GM18508 (cell line): Measurements from ENCODE around the gene MYL7.

ENCODE experiments used
- ATAC-seq: cut with Tn5 transposase; IDR thresholded peaks from one replicate; pipeline ENCODE4 v1.9.1; 2021; ENCODE audit warnings: moderate number of reproducible peaks; ENCODE audit not compliant: insufficient read depth, unreplicated experiment

Gene MYL7

DNA sequence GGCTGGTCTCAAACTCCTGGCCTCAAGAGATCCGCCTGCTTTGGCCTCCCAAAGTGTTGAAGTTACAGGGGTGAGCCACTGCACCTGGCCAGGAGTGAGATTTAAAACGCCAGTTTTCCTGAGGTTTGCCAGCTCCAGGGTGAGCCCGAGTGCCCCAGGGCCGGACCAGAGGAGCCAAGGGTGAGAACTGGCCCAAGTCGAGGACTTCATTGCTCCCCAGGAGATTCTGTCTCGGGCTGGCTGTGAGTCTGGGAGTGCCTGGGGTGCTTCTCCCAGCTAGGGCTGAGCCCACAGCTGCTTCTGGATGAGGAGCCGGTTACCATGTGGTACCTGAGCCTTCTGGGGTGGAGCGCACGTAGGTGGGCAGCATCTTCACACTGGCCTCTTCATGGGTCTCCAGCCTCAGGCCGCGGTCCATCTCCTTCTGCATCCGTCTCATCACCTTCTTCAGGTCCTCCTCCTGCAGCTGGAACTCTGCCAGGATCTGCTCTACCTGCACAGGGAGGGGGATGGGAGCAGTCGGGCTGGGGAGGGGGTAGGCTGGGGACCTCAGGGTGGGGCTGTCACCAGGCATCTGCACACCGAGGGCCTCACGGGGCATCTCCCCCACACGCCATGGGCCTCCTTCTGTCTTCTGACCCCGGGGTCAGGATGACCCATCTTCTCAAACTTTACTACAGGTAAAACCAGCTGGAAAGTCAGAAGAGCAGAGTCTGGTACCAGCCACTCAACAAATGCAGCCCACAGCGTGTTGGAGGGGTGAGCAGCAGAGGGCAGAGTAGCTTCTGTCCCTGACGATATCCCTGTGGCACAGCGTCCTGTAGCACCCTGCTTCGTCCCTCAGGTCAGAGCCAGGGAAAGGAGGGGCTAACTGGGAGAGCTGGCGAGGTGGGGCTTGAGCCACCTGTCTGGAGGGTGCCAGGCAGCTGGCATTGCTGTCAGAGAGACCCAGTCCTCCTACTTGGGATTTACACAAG, 12.1 kb upstream of the MYL7 start:
- no peak for ATAC-seq

GRCh38 chr7:44151956-44152355, 10.8 kb upstream of the MYL7 start:
- no peak for ATAC-seq

DNA sequence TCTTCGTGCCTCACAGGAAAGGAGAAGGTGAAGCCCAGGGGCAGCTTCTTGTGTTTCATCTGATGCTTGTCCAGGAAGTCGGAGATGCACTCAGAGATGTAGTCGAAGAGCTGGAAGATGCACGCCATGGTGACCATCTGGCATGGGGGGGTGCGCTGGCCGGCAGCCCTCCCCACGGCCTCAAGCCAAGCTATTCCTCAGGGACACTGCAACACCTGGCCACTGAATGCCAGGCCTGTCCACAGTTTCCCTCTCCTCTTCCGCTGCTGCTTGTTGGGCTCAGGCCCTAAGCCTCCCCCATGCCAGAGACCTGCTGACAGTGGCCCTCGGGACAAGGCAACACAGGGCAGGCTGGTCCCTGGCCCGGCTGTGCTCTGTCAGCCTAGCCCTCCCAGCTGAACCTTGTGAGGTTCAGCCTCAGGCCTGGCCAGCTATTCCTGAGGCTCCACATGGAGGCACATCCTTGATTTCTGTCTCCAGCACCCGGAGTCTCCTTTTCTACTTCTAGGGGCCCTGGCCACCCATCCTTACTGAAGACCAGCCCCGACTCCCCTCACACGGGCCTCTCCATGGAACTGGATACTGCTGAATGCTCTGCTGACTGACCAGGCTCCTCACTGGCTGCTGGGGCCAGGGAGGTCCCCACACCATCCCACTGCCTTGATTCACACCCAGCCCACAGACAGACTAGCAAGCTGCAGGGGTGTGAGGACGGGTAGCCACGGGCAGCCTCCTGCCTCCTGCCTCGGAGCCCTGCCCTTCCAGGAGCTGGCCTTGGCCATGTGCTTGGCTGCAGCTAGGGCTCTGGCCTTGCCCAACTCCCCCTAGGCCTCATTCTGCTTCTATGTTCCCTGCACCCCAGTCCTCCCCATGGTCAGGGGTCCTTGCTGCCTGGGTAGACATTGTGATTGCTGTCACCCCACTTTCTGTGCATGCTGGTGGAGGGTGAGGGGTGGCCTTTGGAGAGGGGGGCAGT, 10.1 kb upstream of the MYL7 start:
- ATAC-seq: no peak

DNA sequence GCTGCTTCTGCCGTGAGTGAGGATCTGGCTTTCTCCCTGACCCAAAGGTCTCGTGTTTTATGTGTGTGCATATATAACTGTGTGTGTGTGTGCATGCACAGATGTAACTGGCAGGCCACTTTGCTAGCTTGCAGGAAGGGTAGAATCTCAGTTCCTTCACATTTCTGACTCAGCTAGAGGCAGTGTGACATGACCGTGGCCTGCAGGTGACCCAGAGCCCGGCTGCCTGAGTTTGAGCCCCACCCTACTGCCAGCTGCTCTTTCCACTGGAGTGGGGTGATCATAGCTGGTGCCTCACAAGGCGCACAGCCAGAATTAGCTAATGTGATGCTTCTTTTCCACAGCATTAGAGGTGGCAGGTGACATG, 9.3 kb upstream of the MYL7 start:
- ATAC-seq: no peak

DNA sequence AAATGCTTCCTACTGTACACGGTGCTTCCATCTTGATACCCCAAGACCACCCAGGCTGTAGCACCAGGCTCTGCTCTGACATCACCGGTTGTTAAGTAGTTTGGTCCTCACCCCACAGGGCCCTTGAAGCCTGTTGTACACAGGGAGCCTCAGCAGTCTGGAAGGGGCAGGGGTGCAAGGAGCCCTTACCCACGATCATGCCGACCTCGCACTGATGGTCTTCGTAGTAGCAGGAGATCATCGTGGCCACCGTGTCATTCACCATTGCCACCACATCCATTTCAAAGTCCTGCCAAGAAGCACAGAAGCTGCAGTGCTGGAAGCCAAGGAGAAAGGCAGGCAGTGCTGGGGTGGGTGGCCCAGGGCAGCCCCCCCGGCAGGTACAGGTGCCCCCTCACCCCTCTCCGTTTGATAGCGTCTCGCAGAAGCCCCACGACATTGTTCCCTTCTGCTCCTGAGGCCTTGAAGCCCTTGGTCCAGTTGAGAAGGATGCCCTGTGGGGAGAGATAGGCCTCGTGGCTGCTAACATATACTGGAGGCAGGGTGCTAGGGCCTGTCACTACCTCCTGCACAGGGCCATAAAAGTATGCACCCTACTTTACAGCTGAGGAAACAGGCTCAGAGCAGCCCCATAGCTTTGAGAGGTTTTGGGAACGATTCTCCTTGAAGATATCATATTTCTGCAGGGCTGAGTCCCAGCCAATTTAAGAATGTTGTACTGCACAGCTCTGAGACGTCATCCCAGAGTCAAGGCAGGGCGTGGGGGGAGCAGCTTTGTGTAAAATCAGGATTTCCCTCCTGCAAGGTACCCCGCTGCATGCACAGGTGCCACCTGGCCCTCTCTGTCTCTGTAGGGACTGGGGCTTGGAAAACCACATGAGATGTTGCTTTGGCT, 8.7 kb upstream of the MYL7 start:
- ATAC-seq: no peak

DNA sequence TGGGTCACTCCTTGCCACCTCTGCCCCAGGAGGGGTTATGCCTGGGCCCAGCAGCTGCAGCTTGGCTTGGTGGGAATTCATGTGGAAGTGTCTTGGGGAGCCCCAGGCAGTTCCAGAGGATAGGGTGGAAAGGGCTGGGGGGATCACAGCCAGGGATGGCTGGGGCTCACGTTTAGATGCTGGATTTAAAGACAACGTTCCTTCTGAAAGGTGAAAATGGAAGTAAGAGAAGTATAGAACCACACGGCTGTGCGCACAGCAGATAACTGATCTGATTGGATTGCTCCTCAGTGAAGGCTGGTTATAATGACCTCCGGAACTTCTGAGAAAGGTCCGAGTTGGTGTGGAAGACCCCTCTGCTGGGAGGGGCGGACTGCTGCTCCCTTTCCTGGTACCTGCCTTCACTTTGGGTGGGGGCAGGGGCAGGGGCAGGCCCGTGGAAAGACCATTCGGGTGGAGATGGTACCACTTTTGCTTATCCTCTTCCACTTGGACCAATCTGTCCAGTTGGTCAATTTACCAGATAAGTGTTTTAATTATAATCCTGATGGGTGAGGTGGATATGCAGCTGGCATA, 7.9 kb upstream of the MYL7 start:
- ATAC-seq: no peak

- no peak for ATAC-seq
Observed at GRCh38 chr7:44148166-44148565, 7.0 kb upstream of the MYL7 start.

DNA sequence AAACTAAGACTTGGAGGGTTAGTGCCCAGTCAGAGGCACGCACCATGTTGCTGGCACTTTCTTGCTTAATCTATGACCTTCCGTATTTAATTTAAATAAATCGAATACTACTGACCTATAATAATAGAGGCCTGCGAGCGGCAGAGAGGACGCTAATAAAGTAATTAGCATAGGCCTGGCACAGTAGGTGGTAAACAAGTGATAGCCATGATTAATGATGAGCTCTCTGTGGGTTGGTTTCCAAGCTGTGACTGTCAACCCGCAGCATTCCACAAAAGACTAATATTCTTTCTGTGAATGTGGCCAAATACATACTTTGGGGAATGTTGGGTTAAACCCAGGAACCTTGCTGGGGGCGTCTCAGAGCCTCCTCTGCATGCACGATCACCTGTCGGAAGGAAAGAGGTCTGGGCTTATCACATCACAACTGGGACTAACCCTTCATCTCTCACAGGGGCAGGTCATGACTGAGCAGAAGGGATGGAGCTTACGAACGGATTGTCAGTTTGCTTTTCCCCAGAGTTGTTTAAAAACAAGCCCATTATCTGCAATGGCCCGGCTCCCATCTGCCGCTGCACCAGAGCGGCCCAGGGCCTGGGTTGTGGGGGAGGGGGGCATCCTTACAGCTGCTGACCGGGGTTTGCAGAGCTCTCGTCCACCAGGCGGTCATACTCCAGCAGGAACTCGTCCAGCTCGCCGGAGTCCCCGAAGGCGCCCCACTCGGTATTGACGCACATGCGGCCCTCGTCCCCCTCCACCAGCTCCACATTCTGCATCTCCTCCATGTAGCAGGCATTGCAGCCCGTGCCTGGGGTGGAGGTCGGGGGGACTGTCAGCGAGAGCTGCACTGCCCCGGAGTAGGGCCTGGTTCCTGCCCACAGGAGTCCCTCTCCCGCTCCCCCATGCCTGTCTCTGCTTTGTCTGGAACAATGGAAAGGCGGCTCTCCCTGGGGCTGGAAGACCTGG, 6.2 kb upstream of the MYL7 start:
- no peak for ATAC-seq

DNA sequence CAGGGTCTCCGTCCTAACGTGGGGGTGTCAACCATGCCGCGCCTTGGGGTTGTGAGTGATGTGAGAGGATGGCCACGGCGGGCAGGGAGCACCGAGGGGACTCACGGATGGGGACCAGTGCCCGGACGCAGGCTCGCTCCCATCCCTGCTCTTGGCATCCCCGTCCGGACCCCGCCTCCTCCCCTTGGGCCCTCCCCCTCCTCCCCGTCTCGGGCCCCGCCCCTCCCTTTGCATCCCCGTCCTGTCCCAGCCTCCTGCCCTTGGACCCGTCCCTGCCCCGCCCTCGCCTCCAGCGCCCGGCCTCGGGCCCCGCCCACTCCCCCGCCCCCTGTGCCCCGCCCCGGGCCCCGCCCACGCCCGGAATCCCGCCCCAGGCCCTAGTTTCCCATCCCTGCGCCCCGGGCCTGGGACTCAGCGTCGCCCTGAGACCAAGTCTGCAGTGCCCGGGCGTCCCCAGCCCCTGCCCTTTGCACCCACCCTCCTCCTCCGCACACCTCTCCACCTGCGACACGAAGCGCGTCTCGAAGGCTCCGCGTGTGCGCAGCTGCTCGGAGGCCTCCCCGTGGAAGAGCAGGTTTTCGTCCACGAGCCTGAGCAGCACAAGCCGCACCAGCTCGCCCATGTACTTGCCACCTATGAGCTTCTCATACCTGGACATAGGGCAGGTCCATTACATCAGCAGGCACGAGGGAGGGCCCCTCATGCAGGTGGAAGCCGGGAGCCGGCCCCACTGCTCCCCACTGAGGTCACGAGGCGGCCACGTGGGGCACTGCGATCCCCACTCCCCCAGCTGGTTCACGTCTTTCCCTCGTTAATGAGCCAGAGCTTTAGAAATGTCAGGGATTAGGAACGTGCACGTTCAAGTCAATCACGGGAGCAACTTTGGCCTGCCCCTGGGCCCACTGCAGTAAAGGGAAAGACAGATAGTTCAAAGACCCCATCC, 5.1 kb upstream of the MYL7 start:
- ATAC-seq: no peak

DNA sequence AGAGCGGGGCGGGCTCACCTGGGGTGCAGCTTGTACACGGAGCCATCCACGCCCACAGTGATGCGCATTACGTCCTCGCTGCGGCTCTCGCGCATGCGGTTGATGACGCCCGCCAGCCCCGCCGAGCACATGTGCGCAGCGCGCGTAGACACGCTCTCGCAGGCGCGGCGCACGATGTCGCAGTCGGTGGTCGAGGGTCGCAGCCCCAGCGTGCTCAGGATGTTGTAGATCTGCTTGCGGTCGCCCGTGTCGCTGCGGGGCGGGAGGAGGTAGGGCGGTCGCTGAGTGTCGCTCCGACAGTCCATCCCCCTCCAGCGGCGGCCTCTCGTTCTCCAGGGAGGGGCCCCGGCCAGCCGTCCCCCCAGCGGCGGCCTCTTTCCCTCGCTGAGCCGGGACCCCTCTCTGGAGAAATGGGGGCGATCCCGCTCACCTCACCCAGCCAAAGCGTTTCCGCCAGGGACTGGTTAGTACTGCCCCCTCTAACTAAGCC, 4.4 kb upstream of the MYL7 start:
- ATAC-seq: no peak

DNA sequence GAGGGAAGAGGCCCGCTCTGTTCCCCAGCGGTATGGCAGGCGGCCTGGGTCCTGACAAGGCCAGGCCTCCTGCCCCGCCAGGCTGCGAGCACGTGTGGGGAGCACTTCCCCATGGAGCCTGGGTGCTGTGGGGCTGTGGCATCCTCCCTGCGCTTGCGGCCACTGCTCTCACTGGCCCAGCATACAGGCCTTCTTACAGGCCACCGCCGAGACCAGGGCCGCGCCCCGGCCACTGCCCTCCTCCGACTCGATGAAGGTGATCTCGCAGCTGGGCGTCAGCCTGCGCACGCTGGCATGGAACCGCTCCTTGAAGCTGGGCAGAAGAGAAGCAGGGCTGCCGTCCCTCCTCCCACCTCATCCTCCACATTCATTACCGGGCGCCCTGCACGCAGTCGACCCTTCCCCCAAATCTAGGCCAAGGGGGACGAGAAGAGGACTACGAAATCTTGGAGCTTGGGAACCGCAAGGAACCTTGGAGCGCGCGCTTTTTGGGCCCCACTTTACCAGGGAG, 3.9 kb upstream of the MYL7 start:
- ATAC-seq: no peak

DNA sequence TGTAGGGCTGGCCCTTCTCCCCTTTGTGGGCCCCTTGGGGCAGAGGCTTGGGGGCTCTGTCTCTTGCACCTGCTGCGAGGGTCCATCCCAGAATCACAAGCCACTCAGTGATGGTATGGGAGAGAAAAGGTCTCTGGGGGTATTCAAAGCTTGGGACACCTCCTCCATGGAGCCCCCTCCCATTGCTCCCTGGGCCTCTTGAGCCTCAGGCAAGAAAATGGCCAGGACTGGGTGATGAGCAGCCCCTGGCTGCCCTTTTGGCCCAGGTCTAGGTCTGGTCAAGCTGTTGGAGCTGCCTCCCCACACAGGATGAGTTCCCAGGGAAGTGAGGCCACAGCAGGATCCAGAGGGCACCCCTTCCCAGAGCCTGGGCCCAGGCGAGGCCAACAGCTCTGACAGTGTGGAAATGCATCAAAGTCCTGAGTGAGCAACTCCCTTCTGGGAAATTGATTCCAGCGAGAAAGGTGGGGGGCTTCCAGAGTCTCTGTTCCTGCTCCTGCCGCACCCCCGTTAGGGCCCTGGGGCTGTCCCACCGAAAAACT, 3.4 kb upstream of the MYL7 start:
- no peak for ATAC-seq

GRCh38 chr7:44143646-44144250, 2.6 kb upstream of the MYL7 start:
- no peak for ATAC-seq

DNA sequence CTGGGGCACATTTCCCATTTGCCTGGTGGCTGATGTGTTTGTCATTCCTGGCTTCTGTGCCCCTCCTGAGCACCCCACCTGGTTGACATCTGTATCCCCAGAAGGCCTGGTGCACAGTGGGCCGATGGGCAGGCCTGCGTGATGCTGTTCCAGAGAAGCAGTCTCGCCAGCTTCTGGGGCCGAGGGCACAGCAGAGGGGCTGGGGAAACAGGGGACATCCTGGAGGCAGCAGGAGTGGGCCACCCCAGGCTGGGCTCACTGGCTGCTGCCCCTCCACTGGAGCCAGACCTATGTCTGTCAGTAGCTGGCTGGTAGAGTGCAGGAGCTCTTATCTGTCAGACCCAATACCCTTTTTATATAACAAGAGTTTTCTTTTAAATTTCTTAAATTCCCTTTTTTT, 896 bp upstream of the MYL7 start:
- no peak for ATAC-seq

- ATAC-seq: no peak
Observed at GRCh38 chr7:44140341-44140740, 791 bp downstream of the MYL7 start.

DNA sequence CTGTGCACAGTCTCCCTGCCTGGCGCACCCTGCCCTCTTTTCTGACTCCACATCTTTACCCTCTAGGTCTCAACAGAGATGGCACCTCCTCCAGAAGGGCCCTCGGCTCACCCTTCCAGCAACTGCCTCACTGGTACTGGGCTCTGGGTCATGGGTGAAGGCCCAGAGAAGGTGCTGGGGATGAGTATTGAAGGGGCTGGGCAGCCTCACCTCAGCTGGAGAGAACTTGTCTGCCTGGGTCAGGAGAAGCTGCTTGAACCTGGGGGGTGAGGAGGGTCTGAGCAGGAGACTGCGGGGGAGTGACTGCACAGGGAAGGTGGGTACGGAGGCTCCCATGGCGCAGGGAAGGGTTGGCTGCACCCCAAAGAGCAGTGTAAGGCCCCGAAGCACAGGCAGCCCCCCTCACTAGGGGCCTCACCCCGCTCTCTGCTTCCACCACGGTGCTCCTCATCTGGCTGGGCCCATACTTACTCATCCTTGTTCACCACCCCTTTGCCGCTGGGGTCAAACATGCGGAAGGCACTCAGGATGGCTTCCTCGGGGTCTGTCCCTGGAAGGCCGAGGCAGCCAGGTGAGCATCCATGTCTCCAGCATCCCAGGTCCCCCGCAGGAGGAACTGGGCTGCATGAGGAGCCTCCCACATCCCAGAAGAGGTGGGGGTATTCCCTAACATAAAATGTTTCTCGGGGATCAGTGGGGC, 1.7 kb downstream of the MYL7 start:
- ATAC-seq: no peak
